Natural killer cell (primary cell): ENCODE results near the gene MUSTN1. TPM values are rescaled to one million over a fixed set of nuclear protein-coding genes. Genes with fewer than 3 reads are reported as not detected.

Source experiments
- ATAC-seq, 3 donors: fragments of 150-1000 bp in 2 of 3; fragments of 200-7000 bp in 1 of 3; cut with Tn5 transposase; 1 replicate in 1 of 3; 2 replicates in 2 of 3; pipeline ENCODE4 v1.10.0; 2021; ENCODE audit warnings: mild to moderate bottlenecking in 2 of 3, moderate library complexity in 2 of 3
- DNase-seq, 2 donors: peaks; one replicate each; pipeline versions ENCODE4 v3.0.0 to v3.0.0-alpha.2; 2013 to 2021; ENCODE audit warnings: mixed read lengths in 1 of 2
- H3K27ac ChIP-seq: one replicate; pipeline ENCODE4 v1.5.1; 2013; ENCODE audit warnings: mild to moderate bottlenecking, low read length
- H3K27me3 ChIP-seq: one replicate; pipeline ENCODE4 v1.6.1; 2013; ENCODE audit warnings: low read length; ENCODE audit not compliant: control insufficient read depth, insufficient read depth
- H3K36me3 ChIP-seq: one replicate; pipeline ENCODE4 v1.6.1; 2013; ENCODE audit warnings: low read length; ENCODE audit not compliant: control insufficient read depth, insufficient read depth
- H3K4me1 ChIP-seq: one replicate; pipeline ENCODE4 v1.6.1; 2013; ENCODE audit warnings: low read length; ENCODE audit not compliant: control insufficient read depth, insufficient read depth
- H3K4me3 ChIP-seq: one replicate; pipeline ENCODE4 v1.5.1; 2013; ENCODE audit warnings: low read length
- H3K9me3 ChIP-seq: one replicate; pipeline ENCODE4 v1.6.1; 2013; ENCODE audit warnings: low read length; ENCODE audit not compliant: control insufficient read depth, insufficient read depth
- H3K27ac Mint-ChIP-seq, 2 donors: one replicate each; pipeline ENCODE4 v1.8.0; 2022; ENCODE audit warnings: mild to moderate bottlenecking in 2 of 2, mixed read lengths in 2 of 2, moderate library complexity in 1 of 2
- H3K27me3 Mint-ChIP-seq, 2 donors: one replicate each; pipeline ENCODE4 v1.8.0; 2022; ENCODE audit warnings: low read depth in 2 of 2, mixed read lengths in 2 of 2
- H3K36me3 Mint-ChIP-seq: one replicate; pipeline ENCODE4 v1.8.0; 2022; ENCODE audit warnings: mixed read lengths
- H3K4me1 Mint-ChIP-seq, 2 donors: one replicate each; pipeline ENCODE4 v1.8.0; 2022; ENCODE audit warnings: mixed read lengths in 2 of 2
- H3K4me3 Mint-ChIP-seq: one replicate; pipeline ENCODE4 v1.8.0; 2022; ENCODE audit warnings: mild to moderate bottlenecking, moderate library complexity, mixed read lengths
- H3K9me3 Mint-ChIP-seq, 2 donors: one replicate each; pipeline ENCODE4 v1.8.0; 2022; ENCODE audit warnings: mixed read lengths in 2 of 2
- CTCF ChIP-seq: fragments of 200-600 bp; IDR thresholded peaks from one replicate; pipeline ENCODE4 v1.8.0; 2022; ENCODE audit warnings: antibody characterized with exemption
- WGBS: methylation state at CpG from one replicate; pipeline ENCODE4 v1.1.7; 2013; ENCODE audit warnings: missing lambda C conversion rate; ENCODE audit not compliant: insufficient coverage; 5-methylcytosine and 5-hydroxymethylcytosine counted together
- intact Hi-C: fragments of 100-400 bp; cut with micrococcal nuclease; formaldehyde crosslinking; loops from one replicate; pipeline ENCODE4 v1.14.2; 2022
- total RNA-seq, 4 donors: library from RNA; stranded (reverse); fragments of 120-200 nt in 1 of 4; gene quantifications; one replicate each; pipeline versions ENCODE4 v1.2.3 to v1.2.4, GENCODE V29; 2013 to 2022

The MUSTN1 gene
- total RNA-seq, 3 donors from 2014 or later (not counting 1 experiment from before 2014, with no cell fraction given) = 5.3 to 7.7 (median 6.8) TPM

GRCh38 chr3:52847241-52847640 is 12.4 kb upstream of the MUSTN1 start:
- DNase-seq (no peak), ATAC-seq (no peak)
- peaks cover 9% of the 10 kb centered on the region for H3K36me3 Mint-ChIP-seq
- Histone ChIP-seq H3K9me3 (no peaks in the 10 kb centered on the region), H3K27me3 (no peaks in the 10 kb centered on the region), H3K4me1 (peaks cover under 1% of the 10 kb centered on the region), H3K4me3 (no peak overlapping the region), H3K27ac (no peak overlapping the region), H3K36me3 (peaks cover 45% of the 10 kb centered on the region)
- no peaks in the 10 kb centered on the region for H3K27me3 Mint-ChIP-seq
- no peaks in the 10 kb centered on the region for H3K9me3 Mint-ChIP-seq
- WGBS = 99% methylated on average over 6 of the region's 6 CpGs
- H3K4me3 Mint-ChIP-seq = no peak overlapping the region
- H3K4me1 Mint-ChIP-seq = peaks cover under 1 to 6% of the 10 kb centered on the region in 2 donors
- intact Hi-C loops = loop anchor here (10.0 kb wide), 1 partner anchor 88 kb away; no protein-coding TSS in a partner anchor
- no peak overlapping the region for H3K27ac Mint-ChIP-seq
- TF ChIP-seq CTCF = no peak

DNA sequence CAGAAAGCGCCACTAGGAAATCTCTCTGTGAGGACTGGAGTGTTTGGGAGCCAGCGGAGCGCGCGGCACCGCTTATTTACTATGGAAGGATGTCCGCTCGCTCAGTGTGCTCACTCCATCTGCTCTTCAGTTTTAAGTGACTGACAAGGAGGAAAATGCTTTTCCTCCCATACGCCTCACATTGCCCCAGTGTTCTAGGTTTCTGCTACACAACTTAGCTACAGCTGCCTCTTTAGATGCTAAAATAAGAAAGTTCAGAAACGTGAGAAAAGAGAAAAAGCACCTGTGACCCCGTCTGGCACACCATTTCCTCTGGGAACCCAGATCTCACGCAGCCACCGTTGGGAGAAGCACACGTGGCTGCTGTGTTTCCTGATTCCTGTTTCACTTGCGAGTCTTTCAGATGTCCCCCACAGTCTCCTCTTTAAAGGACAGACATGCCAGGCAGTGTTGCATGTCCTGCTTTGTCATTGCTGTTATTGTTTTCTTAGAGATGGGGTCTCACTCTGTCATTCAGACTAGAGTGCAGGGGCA is 11.7 kb upstream of the MUSTN1 start:
- Histone ChIP-seq H3K4me3 (no peak overlapping the region), H3K36me3 (peaks cover 43% of the 10 kb centered on the region), H3K9me3 (no peaks in the 10 kb centered on the region), H3K27ac (no peak overlapping the region), H3K4me1 (peaks cover 7% of the 10 kb centered on the region), H3K27me3 (no peaks in the 10 kb centered on the region)
- ATAC-seq (no peak), DNase-seq (no peak)
- 56% methylated on average over 15 of the region's 15 CpGs for WGBS
- no peaks in the 10 kb centered on the region for H3K9me3 Mint-ChIP-seq
- intact Hi-C loops = loop anchor here (10.0 kb wide), 1 partner anchor 88 kb away; no protein-coding TSS in a partner anchor
- H3K36me3 Mint-ChIP-seq = peaks cover 9% of the 10 kb centered on the region
- H3K4me3 Mint-ChIP-seq = no peak overlapping the region
- H3K27me3 Mint-ChIP-seq = no peaks in the 10 kb centered on the region
- H3K4me1 Mint-ChIP-seq = peaks cover 8 to 14% of the 10 kb centered on the region in 2 donors
- H3K27ac Mint-ChIP-seq = no peak overlapping the region
- no peak for TF ChIP-seq CTCF

DNA sequence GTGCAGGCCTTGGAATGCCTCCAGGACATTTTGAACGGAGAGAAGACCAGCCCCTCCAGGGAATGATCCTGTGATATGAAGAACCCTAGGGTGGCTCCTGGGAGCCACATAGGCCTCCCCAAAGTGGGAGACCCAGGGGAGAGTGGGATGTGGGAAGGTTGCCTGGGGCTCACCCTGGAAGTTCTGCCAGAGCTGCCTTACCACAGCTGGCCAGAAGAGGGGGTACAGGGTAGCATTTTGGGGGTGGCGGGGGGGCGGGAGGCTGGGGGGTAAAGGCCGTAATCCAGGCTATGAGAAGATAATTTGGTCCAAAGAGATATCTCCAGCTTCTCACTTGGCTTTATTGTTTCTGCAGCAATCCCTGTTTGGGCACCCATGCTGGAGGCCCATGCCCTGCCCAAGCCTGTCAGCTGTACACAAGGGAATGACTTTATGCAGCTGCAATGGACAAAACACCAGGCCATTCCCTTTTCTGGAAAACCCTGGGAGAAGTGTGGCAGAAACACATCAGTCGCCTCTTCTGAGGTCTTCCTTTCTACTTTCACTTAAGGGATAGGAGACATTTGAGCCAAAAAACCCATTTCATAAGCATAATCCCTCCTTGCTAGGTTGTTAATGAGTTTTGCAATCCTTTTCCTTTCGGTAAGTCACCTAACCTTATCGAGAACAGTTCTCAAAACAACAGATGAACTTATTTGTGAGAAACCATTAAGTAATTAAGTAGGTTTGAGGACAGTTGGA is 11.0 kb upstream of the MUSTN1 start:
- TF ChIP-seq CTCF = peak; percentile 23
- H3K36me3 ChIP-seq = peaks cover 39% of the 10 kb centered on the region
- DNase-seq = peak in 1 of 2 donors; percentile 47
- no peak overlapping the region for H3K27ac Mint-ChIP-seq
- peaks cover 9 to 20% of the 10 kb centered on the region in 2 donors for H3K4me1 Mint-ChIP-seq
- no peaks in the 10 kb centered on the region for H3K9me3 ChIP-seq
- H3K27me3 Mint-ChIP-seq = no peaks in the 10 kb centered on the region
- H3K4me1 ChIP-seq = peaks cover 14% of the 10 kb centered on the region
- no peak overlapping the region for H3K27ac ChIP-seq
- no peak overlapping the region for H3K4me3 ChIP-seq
- peaks cover 9% of the 10 kb centered on the region for H3K36me3 Mint-ChIP-seq
- 88% methylated on average over 7 of the region's 7 CpGs for WGBS
- ATAC-seq = peak in 1 of 3 donors; percentile 50
- H3K9me3 Mint-ChIP-seq = no peaks in the 10 kb centered on the region
- no peak overlapping the region for H3K4me3 Mint-ChIP-seq
- H3K27me3 ChIP-seq = no peaks in the 10 kb centered on the region
- intact Hi-C loops = loop anchor here (10.0 kb wide), 1 partner anchor 89 kb away; no protein-coding TSS in a partner anchor
